ENCODE results near the gene GNS. TPM values are rescaled to one million over a fixed set of nuclear protein-coding genes. Genes with fewer than 3 reads are reported as not detected.

Gene GNS
- total RNA-seq, 4 donors from 2014 or later: 18.9 to 55.5 (median 35.5) TPM

DNA sequence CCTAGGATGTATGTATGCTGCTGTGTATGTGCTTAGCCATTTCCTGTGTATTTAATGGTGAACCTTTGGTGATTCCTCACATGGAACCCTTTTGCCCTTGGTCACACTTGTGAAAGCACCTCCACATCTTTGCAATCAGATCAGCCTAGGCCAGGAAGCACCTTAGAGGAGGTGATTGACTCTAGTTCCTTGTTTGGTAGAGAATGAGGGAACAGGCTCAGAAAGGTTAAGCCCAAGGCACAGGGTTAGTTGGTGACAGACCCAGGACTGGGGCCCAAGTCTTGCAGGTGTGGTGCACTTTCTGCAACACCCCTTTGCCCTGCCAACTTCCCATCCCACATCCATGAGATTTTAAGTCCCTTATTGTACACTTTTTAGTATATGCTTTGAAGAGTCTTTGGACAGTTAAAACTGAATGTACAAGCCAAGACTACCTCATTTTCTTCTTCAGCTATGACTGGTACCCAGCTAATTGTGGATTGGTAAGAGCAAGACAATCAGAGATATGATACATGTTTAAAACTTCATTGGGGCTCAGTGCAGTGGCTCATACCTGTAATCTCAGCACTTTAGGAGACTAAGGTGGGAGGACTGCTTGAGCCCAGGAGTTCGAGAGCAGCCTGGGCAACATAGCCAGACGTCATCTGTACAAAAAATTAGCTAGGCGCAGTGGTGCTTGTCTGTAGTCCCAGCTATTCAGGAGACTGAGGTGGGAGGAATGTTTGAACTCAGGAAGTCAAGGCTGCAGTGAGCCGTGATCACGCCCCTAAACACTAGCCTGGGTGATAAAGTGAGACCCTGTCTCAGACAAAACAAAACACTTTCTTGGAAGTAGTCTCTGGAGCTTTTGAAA lies 77.8 kb downstream of the GNS start:
- no peak for DNase-seq
- peak overlapping the region in 3 of 4 donors; percentile 49 to 88 (median 67) for H3K27ac ChIP-seq
- H3K4me3 ChIP-seq: no peak overlapping the region
- TF ChIP-seq CTCF (IDR thresholded peaks at IDR 0.05) (no peak), POLR2A (IDR thresholded peaks at IDR 0.05) (no peak)
- H3K9me3 ChIP-seq: no peaks in the 10 kb centered on the region
- no peaks in the 10 kb centered on the region for H3K27me3 ChIP-seq
- H3K36me3 ChIP-seq: peaks cover 0 to 15% (median 0%) of the 10 kb centered on the region in 3 donors
- intact Hi-C loops (cut with DNase I): no loop called here
- H3K4me1 ChIP-seq: peaks cover 5 to 73% (median 42%) of the 10 kb centered on the region in 3 donors
- 80 to 96% methylated on average over 4 to 5 of the region's 5 CpGs for WGBS, 2 donors

GRCh38 chr12:64680235-64680634 lies 79.0 kb downstream of the GNS start:
- 27 to 62% methylated on average over 4 of the region's 4 CpGs for WGBS, 2 donors
- intact Hi-C loops (cut with DNase I): no loop called here
- peak overlapping the region in 2 of 4 donors; percentile 15 to 42 for H3K4me3 ChIP-seq

GRCh38 chr12:64679487-64680001 lies 79.7 kb downstream of the GNS start:
- Histone ChIP-seq H3K27ac (peak overlapping the region; percentile 59 to 89 (median 88)), H3K27me3 (no peaks in the 10 kb centered on the region), H3K4me1 (peaks cover 5 to 90% (median 51%) of the 10 kb centered on the region in 3 donors), H3K4me3 (peak overlapping the region in 3 of 4 donors; percentile 15 to 42 (median 25)), H3K9me3 (no peaks in the 10 kb centered on the region), H3K36me3 (no peaks in the 10 kb centered on the region)
- peak; percentile 26 for DNase-seq
- WGBS, 2 donors: 16 to 19% methylated on average over 8 of the region's 9 CpGs
- TF ChIP-seq POLR2A (IDR thresholded peaks at IDR 0.05) (no peak), CTCF (IDR thresholded peaks at IDR 0.05) (no peak)
- intact Hi-C loops (cut with DNase I): no loop called here

More at GRCh38 chr12:64680235-64680634, 79.0 kb downstream of the GNS start:
- Histone ChIP-seq H3K36me3 (peaks cover 0 to 3% (median 0%) of the 10 kb centered on the region in 3 donors), H3K9me3 (no peaks in the 10 kb centered on the region), H3K27me3 (no peaks in the 10 kb centered on the region), H3K4me1 (peaks cover 5 to 84% (median 51%) of the 10 kb centered on the region in 3 donors), H3K27ac (peak overlapping the region; percentile 59 to 89 (median 88))
- no peak for DNase-seq
- TF ChIP-seq POLR2A (IDR thresholded peaks at IDR 0.05) (no peak), CTCF (IDR thresholded peaks at IDR 0.05) (no peak)

GRCh38 chr12:64678835-64679234 lies 80.4 kb downstream of the GNS start:
- intact Hi-C loops (cut with DNase I): no loop called here
- TF ChIP-seq CTCF (IDR thresholded peaks at IDR 0.05): no peak
- no peak for TF ChIP-seq POLR2A (IDR thresholded peaks at IDR 0.05)
- Histone ChIP-seq H3K9me3 (no peaks in the 10 kb centered on the region), H3K27me3 (no peaks in the 10 kb centered on the region), H3K4me3 (peak overlapping the region in 1 of 4 donors; percentile 42), H3K36me3 (no peaks in the 10 kb centered on the region), H3K4me1 (peaks cover 5 to 97% (median 51%) of the 10 kb centered on the region in 3 donors), H3K27ac (peak overlapping the region; percentile 59 to 89 (median 88))
- no peak for DNase-seq
- 65 to 75% methylated on average over 5 of the region's 5 CpGs for WGBS, 2 donors

- no peaks in the 10 kb centered on the region for H3K36me3 ChIP-seq
- peak overlapping the region in 3 of 4 donors; percentile 35 to 88 (median 88) for H3K27ac ChIP-seq
- H3K4me1 ChIP-seq: peaks cover 5 to 98% (median 49%) of the 10 kb centered on the region in 3 donors
- WGBS, 2 donors: 79 to 95% methylated on average over 2 of the region's 2 CpGs
- no peaks in the 10 kb centered on the region for H3K27me3 ChIP-seq
- intact Hi-C loops (cut with DNase I): no loop called here
- no peak overlapping the region for H3K4me3 ChIP-seq
- no peaks in the 10 kb centered on the region for H3K9me3 ChIP-seq
- no peak for DNase-seq
- TF ChIP-seq POLR2A (IDR thresholded peaks at IDR 0.05): no peak
Measured at GRCh38 chr12:64678248-64678647, 81.0 kb downstream of the GNS start.

All from esophagus squamous epithelium (tissue), 5 donors.